NCI-H1105 (cell line): ENCODE results near the gene TRNP1.
A peak's percentile ranks its signal among the peaks of the same experiment; 100 is the strongest.

Experiments
- DNase-seq: peaks from one replicate; lab custom pipeline; 2025; lab: John Stamatoyannopoulos, UW

TRNP1 gene

GRCh38 chr1:27026621-27027574 lies 33.4 kb downstream of the TRNP1 start:
- DNase-seq: no peak

DNA sequence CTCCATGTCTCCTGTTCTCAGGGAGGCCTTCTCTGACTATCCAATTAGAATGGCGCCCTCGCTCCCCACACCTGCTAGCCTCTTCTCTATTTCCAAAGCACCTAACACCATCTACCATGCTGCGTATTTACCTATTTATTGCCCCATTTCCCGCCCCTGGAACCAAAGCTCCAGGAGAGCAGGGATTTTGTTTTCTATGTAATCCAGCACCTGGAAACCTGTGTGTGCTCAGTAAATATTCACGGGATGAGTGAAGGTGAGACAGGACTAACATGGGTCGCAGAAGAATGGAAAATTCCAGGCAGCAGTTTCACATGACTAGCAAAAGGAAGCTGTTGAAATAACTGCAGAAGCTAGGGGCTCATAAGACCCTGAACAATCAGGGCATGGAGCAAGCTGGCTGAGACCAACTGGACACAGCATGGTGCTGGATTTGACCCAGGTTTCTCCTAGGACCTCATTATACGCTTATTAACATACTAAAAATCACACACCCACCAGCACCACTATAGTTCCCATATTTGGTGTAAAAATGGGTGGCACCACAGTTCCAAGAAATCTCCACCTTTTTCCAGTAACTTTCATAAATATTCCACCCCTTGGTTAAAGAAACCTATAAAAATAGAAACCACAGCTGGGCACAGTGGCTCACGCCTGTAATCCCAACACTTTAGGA lies 34.2 kb downstream of the TRNP1 start:
- no peak for DNase-seq

- DNase-seq: no peak
Observed at GRCh38 chr1:27029517-27029916, 36.0 kb downstream of the TRNP1 start.

GRCh38 chr1:27031235-27032118 lies 38.0 kb downstream of the TRNP1 start:
- DNase-seq: no peak

GRCh38 chr1:27032119-27032461 lies 38.6 kb downstream of the TRNP1 start:
- no peak for DNase-seq

DNA sequence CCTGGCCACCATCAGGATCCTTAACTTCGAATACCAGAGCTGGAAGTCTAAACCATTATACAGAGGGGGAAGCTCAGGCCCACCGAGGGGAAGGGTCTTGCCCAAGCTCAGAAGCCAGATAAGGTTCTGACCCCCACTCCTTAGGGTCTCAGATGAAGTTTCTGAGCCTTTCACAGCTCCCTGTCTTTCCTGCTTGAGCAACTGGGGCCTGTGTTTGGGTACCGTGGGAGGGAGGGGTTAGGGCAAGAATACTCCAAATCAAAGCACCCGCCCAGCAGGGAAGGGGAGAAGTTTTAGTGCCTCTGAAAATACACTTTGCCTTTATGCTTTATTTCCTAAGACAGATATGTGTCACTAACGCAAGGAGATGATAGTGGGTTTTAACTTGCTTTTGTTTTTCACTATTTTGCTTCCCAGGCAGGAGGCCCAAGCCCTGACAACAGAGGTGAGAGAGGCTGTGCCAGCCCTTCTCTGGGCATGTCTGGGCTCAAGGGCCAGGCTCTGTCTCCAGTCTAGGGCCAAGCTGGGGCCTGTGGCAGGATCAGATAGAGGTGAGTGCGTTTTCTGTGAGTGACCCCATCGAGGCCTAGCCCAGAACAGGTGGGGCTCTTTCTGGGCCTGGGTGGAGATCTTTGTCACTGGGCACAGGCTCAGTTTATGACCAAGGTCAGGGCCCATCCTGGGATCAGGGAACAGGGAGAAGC lies 39.7 kb downstream of the TRNP1 start:
- DNase-seq: no peak

DNA sequence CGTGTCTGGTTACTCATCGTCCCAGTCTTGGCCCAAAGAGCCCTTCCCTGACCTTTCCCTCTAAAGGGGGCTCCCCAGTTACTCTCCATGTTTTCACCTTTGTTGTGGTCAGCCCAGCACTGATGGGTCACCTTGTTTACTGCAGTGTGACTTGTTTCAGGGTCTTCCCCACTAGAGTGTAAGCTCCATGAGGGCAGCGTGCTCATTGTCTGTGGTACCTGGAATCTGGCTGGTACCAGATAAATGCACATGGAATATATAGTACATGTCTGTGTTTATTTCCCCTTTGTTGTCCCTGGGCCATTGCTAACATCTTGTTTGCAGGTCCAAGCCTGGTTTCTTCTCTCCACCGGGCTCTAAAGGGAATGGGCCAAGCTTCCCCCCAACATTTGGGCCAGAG lies 41.9 kb downstream of the TRNP1 start:
- DNase-seq: no peak

- no peak for DNase-seq
Observed at GRCh38 chr1:27036718-27037117, 43.2 kb downstream of the TRNP1 start.

DNA sequence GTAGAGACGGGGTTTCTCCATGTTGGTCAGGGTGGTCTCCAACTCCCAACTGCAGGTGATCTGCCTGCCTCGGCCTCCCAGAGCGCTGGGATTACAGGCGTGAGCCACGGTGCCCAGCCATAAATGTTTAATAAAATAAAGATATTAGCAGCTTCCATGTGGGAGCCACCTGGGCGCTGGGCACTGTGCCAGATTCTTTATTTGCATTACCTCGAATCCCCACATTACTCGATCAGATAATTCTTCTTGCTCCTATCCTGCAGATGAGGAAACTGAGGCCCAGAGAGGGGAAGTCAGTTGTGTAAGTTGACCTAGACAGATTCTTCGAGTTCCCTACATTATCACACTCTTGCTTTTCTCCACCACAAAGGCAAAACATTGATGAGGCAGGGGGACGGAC lies 44.0 kb downstream of the TRNP1 start:
- peak; percentile 19 for DNase-seq

GRCh38 chr1:27038020-27038419 lies 44.5 kb downstream of the TRNP1 start:
- DNase-seq: no peak

GRCh38 chr1:27042670-27043069 lies 49.2 kb downstream of the TRNP1 start:
- DNase-seq: no peak

DNA sequence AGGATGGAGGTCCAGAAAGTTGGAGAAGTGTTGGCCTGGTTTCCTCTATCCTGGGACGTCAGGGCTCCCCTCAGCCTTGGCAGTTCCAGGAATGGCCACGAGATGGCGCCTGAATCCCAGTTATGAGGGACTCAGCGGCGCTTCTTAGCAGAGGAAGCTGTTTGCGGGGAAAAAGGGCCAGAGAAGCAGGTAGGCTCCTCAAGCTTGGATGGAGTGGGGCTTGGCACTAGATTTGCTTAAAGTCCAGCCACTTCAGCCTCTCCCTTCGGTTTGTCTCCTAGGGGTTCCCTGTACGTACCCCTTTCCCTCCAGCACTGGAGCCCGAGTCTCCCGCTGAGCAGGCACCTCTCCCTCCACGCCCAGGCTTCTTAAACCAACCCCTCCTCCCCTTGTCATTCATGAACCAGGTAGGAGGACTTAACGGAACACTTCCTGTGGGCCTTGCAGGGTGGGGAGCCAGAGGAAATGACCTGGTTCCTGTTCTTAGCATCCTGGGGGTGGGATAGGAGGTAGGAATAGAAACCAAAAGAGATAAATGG lies 51.2 kb downstream of the TRNP1 start:
- DNase-seq: peak; percentile 78

DNA sequence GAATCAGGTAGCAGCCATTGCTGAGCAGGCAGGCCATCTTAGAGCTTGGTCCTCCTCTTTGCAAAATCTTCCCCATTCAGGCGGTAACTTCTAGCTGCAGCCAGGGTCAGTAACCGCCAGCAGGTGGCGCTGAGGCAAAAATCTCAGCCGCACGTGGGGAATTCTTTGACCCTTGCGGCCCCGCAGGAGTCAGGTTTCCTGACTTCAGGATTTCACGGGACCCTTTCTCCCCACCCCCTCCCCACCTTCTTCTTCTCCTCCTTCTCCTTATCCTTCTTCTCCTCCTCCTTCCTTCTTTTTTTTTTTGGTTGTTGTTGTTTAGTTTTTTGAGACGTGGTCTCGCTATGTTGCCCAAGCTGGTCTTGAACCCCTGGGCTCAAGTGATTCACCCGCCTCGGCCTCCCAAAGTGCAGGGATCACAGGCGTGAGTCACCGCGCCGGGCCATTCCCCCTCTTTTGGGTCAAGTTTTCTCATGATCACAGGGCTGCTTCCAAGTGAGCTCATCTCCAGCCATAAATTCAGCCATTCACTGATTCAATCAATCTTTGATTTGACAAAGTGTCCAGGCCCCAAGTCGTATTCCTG lies 52.6 kb downstream of the TRNP1 start:
- DNase-seq: peak; percentile 34

GRCh38 chr1:27047914-27048313 lies 54.4 kb downstream of the TRNP1 start:
- no peak for DNase-seq

DNA sequence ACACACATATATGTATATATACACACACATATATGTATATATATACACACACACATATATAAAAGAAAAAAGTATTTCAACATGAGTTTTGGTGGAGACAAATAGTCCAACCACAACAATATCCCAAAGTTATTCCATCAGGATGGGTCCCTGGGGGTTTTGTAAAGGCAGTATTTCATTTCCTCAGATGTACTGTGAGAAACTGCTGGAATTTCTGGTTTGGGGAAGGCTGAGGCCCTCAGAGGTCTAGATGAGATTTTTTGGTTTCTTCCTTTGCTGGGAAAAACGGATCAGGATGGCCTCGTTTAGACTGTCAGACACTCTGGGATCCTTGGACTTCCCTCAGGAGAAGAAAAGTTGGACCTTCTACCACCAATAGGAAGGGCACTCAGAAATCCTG lies 55.6 kb downstream of the TRNP1 start:
- DNase-seq: no peak

- no peak for DNase-seq
Observed at GRCh38 chr1:27049607-27050006, 56.1 kb downstream of the TRNP1 start.
